Measurements from ENCODE around the gene GRB10. TPM values are rescaled to one million over a fixed set of nuclear protein-coding genes. Genes with fewer than 3 reads are reported as not detected.
A peak's percentile ranks its signal among the peaks of the same experiment; 100 is the strongest.

Gene GRB10
- total RNA-seq, 4 donors from 2014 or later: 3.5 to 35.1 (median 9.2) TPM

DNA sequence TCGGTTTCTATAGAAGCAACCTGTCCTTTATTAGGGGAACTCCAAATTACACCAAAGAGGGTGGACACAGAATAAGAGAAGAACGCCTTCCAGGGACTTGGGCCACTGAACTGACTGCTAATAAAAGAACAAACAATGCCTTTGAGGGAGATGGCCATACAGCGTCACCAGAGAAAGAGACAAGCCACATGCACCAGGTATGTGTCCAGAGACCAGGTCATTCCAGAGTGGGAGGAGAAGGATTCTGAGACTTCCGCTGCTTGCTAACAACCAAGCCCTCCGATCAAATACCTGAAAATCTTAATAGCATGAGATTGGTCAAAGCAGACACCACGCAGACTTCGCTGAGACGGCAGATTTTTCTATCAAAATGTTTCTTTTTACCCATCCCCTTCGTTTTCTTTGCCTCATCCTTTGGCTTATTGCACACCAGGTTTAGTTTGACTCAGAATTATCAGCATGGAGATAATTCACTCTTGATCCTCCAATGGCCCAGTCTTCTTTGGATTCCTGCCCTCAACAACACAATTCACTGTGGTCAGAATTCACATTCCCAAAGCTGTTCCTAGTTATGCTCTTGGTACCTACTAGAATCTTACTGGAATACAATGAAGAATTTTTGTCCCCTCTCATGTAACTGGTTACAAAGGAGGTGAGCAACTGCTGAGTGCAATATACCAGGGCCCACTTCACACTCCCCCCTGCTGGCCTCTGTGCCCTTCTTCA is 130.1 kb downstream of the GRB10 start:
- intact Hi-C loops (cut with DNase I): no loop called here
- no peaks in the 10 kb centered on the region for H3K9me3 ChIP-seq
- H3K27ac ChIP-seq: peak overlapping the region; percentile 16 to 87 (median 77)
- no peak for TF ChIP-seq CTCF (IDR thresholded peaks at IDR 0.05)
- TF ChIP-seq POLR2A (IDR thresholded peaks at IDR 0.05): no peak
- H3K4me3 ChIP-seq: no peak overlapping the region
- no peaks in the 10 kb centered on the region for H3K36me3 ChIP-seq
- DNase-seq: no peak
- peaks cover 0 to 50% (median 30%) of the 10 kb centered on the region in 3 donors for H3K4me1 ChIP-seq
- 90 to 95% methylated on average over 9 of the region's 9 CpGs for WGBS, 2 donors
- H3K27me3 ChIP-seq: no peaks in the 10 kb centered on the region

DNA sequence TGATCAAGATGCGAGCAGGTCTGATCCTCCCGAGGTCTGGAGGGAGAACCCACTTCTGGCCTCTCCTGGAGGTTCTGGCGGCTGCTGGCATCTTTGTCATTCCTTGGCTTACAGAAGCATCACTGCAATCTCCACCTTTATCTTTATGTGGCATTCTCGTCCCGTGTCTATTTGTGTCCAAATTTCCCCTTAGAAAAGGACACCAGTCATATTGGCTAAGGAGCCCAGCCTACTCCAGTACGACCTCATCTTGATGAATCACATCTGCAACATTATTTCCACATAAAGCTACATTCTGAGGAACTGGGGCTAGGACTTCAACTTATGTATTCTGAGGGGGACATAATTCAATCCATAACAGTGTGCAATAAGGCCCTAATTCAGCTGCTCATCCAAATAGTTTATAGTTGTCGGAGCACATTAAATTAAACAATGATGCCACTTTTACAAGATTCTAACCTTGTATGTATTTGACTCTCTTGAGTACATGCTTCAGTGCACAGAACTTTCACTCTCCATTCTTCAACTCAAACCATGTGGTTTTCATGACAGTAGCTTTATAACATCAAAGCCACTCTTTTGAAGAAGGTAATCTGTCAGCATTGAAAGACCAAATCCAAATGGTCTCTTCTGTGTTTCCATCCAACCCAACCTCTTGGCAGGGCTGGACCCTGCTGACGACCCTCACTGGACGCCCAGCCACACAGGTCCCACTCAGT is 131.3 kb downstream of the GRB10 start:
- 79 to 94% methylated on average over 8 to 9 of the region's 9 CpGs for WGBS, 2 donors
- Histone ChIP-seq H3K27me3 (no peaks in the 10 kb centered on the region), H3K27ac (no peak overlapping the region), H3K36me3 (no peaks in the 10 kb centered on the region), H3K4me3 (no peak overlapping the region), H3K4me1 (peaks cover 0 to 39% (median 23%) of the 10 kb centered on the region in 3 donors), H3K9me3 (no peaks in the 10 kb centered on the region)
- intact Hi-C loops (cut with DNase I): no loop called here
- no peak for TF ChIP-seq POLR2A (IDR thresholded peaks at IDR 0.05)
- TF ChIP-seq CTCF (IDR thresholded peaks at IDR 0.05): no peak
- DNase-seq: no peak

- no peak overlapping the region for H3K27ac ChIP-seq
- no peak for DNase-seq
These were observed 132.5 kb downstream of the GRB10 start for GRCh38 chr7:50650057-50650664.

DNA sequence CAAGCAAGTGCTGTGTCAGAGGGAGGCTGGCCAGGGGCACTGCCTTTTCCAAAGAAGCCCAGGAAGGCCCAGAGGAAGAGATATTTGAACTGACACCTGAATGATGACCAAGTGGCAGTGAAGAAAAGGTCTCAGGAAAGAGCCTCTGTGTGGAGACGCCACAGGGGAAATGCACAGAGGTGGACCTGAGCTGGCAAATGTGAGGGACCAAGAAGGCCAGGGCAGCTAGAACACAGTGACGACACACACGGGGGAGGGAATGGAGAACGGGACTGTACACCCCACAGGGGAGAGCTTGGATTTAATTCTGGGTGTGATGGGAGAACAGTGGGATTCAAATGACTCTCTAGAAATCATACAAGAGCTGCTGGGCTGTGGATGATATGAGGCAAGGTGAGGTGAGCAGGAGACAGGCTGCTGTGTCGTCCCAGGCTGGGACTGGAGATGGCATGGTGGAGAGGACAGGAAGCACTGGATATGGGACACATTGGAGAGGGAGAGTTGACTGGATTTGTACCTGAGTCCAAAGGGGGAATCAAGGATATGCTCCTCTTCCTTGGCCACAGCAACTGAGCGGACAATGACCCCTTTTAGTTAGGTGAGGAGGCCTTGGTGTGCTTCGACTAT is 133.3 kb downstream of the GRB10 start:
- no peak for DNase-seq
- H3K9me3 ChIP-seq: no peaks in the 10 kb centered on the region
- TF ChIP-seq POLR2A (IDR thresholded peaks at IDR 0.05) (no peak), CTCF (IDR thresholded peaks at IDR 0.05) (no peak)
- intact Hi-C loops (cut with DNase I): no loop called here
- peaks cover 0 to 19% (median 13%) of the 10 kb centered on the region in 3 donors for H3K4me1 ChIP-seq
- H3K4me3 ChIP-seq: no peak overlapping the region
- H3K36me3 ChIP-seq: no peaks in the 10 kb centered on the region
- no peaks in the 10 kb centered on the region for H3K27me3 ChIP-seq
- 92 to 95% methylated on average over 7 of the region's 7 CpGs for WGBS, 2 donors
- H3K27ac ChIP-seq: no peak overlapping the region

More at GRCh38 chr7:50650057-50650664, 132.5 kb downstream of the GRB10 start:
- no peaks in the 10 kb centered on the region for H3K36me3 ChIP-seq
- TF ChIP-seq POLR2A (IDR thresholded peaks at IDR 0.05): no peak
- H3K4me3 ChIP-seq: no peak overlapping the region
- 78 to 85% methylated on average over 6 of the region's 6 CpGs for WGBS, 2 donors
- intact Hi-C loops (cut with DNase I): no loop called here
- H3K9me3 ChIP-seq: no peaks in the 10 kb centered on the region
- H3K27me3 ChIP-seq: no peaks in the 10 kb centered on the region
- H3K4me1 ChIP-seq: peaks cover 0 to 27% (median 14%) of the 10 kb centered on the region in 3 donors

GRCh38 chr7:50648570-50649169 is 134.0 kb downstream of the GRB10 start:
- intact Hi-C loops (cut with DNase I): no loop called here
- Histone ChIP-seq H3K4me1 (peaks cover 0 to 12% (median 9%) of the 10 kb centered on the region in 3 donors), H3K9me3 (no peaks in the 10 kb centered on the region), H3K27me3 (no peaks in the 10 kb centered on the region), H3K27ac (no peak overlapping the region), H3K36me3 (no peaks in the 10 kb centered on the region), H3K4me3 (no peak overlapping the region)
- WGBS, 2 donors: 90 to 93% methylated on average over 3 to 5 of the region's 8 CpGs
- TF ChIP-seq CTCF (IDR thresholded peaks at IDR 0.05) (no peak), POLR2A (IDR thresholded peaks at IDR 0.05) (no peak)
- DNase-seq: no peak
